ENCODE results near the gene MCM8. TPM values are rescaled to one million over a fixed set of nuclear protein-coding genes. Genes with fewer than 3 reads are reported as not detected.

MCM8 gene
- 5.7 TPM for total RNA-seq

GRCh38 chr20:5950271-5951031 lies at the start of gene MCM8, which contains the start of gene TRMT6:
TSS of gene MCM8 (plus strand) at chr20:5950652. CDS start at chr20:5952016, 1,364 bp downstream.
TSS of gene TRMT6 (minus strand) at chr20:5950533. CDS start at chr20:5950405, 128 bp downstream.
- ATAC-seq = peak; percentile 99

DNA sequence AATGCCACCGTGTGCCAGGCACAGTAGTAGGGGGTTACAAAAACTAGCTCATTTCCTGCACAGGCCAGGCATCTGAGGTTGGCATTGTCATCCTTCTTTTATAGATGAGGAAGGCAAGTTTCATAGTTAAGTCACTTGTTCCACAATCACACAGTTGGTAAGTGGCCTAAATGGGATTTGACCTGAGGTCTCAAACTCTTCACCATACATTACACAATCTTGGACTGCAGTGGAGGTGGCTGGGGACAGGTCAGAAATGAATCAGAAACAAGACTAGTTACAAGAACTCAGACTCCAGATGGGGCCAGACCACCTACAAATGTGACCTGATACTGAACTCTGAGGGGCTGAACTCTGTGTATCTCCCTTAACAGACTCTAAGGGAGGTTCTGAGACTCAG lies 49.5 kb upstream of the MCM8 start:
- no peak for ATAC-seq

DNA sequence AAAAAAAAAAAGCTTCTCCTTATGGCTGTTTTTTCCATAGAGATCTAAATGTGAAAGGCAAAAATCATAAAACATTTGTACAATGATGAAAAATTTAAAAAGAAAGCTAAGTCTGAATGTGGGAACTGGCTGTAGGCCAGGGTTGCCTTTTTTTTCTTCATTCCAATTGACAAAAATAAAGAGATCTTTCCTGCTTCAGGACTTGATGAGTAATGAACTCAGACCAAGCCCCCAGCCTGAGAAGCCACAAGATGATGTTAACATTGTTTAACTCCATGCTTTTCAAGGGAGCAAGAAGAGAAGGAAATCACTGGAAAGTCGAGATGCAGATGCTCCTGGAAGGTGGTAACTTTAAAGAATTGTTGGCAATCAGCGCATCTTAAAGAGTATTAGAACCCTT lies 41.5 kb upstream of the MCM8 start:
- no peak for ATAC-seq

- no peak for ATAC-seq
Observed at GRCh38 chr20:5910186-5910585, 40.3 kb upstream of the MCM8 start.

DNA sequence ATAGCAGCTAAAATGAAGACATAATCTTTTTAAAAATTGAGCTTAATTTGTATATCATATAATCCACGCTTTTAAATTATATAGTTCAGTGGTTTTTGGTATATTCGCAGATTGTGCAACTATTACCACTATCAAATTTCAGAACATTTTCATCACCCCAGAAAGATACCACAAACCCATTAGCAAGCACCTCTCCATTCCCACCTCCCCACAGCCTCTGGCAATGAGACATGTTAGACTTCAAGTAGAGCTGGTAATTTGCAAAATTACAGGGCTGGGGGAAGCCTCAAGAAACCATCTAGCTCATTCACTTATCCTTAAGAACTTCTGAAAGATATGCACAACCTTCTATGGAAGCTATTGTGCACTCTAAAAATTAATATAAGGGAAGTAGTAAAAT lies 37.3 kb upstream of the MCM8 start:
- ATAC-seq = no peak

DNA sequence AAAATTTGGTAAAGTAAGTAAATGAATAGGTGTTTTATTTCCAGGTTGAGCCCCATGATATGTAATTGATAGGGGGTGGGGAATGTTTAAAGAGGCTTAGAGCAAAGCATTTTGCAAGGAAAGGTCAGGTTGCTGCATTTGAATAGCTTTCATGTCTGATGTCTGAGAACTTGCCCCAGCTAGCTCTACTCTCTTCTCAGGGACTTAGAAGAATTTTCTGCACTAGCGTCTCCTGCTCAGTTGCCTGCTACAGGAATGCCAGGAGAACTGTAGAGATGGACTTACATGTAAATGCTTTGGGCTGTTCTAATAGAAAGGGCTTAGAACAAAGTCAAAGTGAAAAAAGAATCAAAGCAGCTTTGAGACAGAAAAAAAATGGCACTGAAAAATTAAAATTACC lies 35.6 kb upstream of the MCM8 start:
- ATAC-seq = no peak

- ATAC-seq = peak; percentile 90
Observed at GRCh38 chr20:5918856-5919625, 31.4 kb upstream of the MCM8 start.

DNA sequence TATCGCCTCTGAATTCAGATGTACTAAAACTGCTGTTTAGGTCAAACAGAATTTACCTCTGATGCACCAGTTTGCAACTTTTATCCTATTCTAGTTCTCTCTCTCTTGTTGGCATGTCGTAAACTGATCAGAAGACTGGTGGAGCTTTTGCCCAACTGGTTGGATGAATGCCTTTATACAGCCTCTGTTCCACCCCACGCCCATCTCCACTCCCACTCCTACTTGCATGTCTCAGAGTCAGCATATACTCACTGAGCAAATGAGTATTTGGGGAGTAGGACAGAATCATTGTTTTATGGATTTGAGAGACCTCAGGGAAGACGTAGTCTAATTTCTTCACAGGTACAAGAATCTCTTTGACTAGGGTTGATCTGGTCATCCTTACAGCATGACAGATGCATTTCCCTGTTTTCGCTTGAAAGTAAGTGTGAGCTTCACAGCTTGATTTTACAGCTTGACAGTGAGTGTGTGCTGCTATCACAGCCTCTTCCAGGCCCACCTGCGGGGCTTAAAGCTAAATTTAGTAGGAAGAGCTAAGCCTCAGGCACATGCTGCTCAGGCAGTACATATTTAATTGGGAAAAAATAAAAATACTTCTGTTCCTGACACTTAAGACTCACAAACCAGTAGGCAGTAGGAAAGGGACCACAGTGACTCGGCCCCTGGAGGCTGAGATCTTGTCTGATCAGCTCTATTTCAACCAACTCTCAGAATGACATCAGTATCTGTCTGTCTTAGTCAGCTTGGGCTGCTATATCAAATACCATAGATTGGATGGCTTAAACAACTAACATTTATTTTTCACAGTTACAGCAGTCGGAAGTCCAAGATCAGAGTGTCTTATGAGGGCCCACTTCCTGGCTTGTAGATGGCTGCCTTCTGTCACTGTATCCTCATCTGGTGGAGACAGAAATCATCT lies 30.6 kb upstream of the MCM8 start:
- ATAC-seq = peak; percentile 69

GRCh38 chr20:5920581-5920980 lies 29.9 kb upstream of the MCM8 start:
- ATAC-seq = no peak

- no peak for ATAC-seq
Observed at GRCh38 chr20:5923493-5923892, 27.0 kb upstream of the MCM8 start.

DNA sequence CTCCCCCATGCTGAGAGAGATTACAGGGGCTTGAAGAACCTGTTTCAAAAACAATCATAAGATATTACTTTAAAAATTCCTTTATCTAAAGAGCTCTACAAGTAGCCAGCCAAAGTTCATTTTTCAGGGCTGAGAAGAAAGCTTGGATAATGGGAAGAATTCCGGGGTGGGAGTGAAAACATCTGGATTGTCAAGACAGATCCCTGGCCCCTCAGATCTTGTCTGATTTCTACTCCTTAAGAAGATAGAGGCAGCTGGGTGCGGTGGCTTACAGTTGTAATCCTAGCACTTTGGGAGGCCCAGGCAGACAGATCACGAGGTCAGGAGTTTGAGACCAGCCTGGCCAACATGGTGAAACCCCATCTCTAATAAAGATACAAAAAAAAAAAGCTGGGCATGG lies 24.9 kb upstream of the MCM8 start:
- no peak for ATAC-seq

GRCh38 chr20:5927749-5928462 lies 22.5 kb upstream of the MCM8 start:
- no peak for ATAC-seq

DNA sequence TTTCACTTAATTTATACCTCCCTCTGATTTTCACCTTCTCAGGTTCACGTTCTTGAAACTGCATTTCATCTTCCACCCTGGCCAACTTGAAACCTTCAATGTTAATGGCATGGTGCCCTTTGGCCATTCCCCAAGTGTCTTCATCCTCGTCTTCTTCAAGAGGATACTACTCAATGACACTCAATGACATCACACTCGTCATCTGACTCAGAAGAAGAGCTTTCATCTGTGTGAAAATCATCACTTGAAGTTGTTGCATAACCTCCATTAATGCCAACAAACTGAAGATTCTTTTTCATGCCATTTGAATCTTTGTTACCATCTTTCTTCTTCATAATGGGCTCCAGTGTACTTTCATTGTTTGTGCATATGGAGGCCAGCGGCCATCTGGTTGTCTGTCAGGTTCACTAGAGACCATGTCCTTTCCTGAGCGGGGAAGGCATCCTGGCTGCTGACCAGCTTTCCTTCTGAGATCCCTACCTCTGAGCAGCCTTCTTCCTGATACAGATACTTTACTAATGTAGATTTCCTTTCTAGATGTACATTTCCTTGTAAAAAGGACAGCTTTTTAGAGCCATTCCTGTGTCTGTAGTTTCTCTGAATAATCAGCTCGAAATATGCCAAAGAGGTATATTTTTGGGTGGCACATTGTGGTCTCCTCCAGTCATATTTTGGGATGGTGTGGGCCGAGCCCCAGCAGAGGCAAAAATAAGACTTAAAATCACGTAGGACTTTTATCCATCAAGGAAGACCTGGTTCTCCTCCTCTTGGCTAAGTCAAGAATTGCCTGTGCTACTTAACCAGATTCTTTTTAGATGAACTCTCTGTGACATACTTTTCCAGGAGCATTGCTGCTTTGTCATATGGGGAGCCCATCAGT lies 21.4 kb upstream of the MCM8 start:
- ATAC-seq = no peak

- ATAC-seq = no peak
Observed at GRCh38 chr20:5931411-5931810, 19.0 kb upstream of the MCM8 start.

DNA sequence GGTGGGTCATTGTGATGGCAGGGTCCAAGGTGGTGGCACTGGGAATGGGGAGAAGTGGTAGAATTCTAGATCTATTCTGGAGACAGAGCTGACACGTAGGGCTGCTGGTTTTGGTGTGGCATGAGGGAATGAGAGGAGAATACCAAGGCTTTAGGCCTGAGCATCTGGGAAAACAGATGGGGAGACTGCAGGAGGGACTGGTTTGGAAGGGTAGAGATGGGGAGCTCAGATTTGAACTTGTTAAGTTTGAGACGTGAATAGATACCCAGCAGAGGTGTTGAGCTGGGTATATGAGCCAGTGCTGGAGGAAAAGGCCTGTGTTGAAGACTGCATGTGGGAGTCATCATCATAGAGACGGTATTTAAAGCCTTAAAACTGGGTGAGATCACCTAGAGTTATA lies 17.7 kb upstream of the MCM8 start:
- no peak for ATAC-seq

DNA sequence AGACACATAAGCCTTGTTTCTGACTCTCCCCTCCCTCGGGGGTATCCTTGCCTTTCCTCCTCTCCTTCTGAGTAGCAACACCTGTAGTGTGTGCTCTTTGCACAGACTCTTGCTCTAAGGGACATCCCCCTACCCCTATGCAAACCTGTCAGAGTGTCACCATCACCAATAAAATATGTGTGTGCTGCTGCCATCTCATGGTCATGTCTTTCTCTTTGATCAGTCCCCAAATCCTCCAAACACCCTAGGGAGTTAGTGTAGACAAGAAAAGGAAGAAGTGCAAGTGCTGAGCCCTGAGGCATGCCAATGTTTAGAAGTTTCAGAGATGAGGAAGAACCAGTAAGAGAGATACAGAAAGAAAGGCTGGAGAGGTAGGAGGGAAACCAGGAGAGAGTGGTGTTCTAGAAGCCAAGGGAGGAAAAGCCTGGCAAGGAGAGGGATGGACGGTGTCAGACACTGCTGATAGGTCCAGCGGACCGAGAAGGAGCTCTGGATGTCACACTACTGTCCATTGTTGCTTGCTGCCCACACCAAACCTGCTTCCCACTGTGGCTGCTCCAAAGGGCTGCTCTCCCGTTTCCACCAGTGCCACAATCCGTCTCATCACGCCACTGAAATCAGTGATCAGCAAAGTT lies 16.5 kb upstream of the MCM8 start:
- peak; percentile 32 for ATAC-seq

DNA sequence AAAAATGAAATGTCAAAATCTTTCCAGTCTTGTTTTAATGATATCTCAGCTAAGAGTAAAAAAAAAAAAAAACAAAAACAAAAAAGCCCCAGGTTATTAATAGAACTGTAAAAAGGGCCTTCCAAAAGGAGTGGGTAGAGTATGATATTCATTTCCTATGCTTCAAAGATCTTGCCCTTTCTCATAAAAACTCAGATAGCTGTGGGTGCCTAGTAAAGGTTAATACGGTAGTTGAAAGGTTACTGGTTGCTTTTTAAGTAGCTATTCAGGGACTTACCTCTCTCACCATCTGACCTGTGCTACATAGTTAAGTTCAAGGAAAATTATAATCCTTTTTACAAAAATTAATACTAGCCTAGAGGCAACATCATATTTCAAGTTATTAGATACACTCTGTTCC lies 15.1 kb upstream of the MCM8 start:
- ATAC-seq = no peak

DNA sequence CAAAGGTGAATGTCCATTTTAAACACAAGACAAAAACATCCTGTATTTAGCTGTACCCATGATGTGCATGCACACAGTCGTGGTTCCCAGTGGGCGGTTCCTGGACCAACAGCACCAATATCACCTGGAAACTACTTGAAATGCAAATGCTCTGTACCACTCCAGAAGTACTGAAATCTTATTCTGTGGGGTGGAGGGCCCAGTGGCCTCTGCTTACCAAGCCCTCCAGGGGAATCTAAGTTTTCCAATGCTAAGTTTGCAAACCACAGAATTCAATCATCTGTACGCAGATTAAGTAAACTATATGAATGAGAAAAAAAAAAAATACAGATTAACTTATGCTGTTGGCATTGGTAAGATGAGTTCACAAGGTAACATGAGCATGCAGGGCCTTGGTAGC lies 14.2 kb upstream of the MCM8 start:
- ATAC-seq = no peak

GRCh38 chr20:5938456-5939029 lies 11.9 kb upstream of the MCM8 start:
- ATAC-seq = no peak

GRCh38 chr20:5945963-5946362 lies 4.5 kb upstream of the MCM8 start:
- ATAC-seq = peak; percentile 30

All from esophagus mucosa (tissue), 1 donor.